WI38 (cell line): ENCODE measurements around the gene IQCF2.

Experiments used
- H3K4me3 ChIP-seq: 2 replicates; pipeline ENCODE4 v1.5.1; 2011; ENCODE audit warnings: low read depth, mild to moderate bottlenecking, control low read depth, low read length
- CTCF ChIP-seq: IDR thresholded peaks from 2 replicates; pipeline ENCODE4 v1.5.1; 2012; ENCODE audit warnings: low read depth, mild to moderate bottlenecking, control low read depth, low read length

IQCF2 gene

GRCh38 chr3:51869304-51869703 is 7.9 kb downstream of the IQCF2 start:
- no peak for TF ChIP-seq CTCF
- no peak overlapping the region for H3K4me3 ChIP-seq

- H3K4me3 ChIP-seq = no peak overlapping the region
- no peak for TF ChIP-seq CTCF
Measured at GRCh38 chr3:51873253-51873766, 11.9 kb downstream of the IQCF2 start.

GRCh38 chr3:51873876-51874275 is 12.5 kb downstream of the IQCF2 start:
- TF ChIP-seq CTCF = no peak
- H3K4me3 ChIP-seq = no peak overlapping the region

GRCh38 chr3:51874411-51874810 is 13.0 kb downstream of the IQCF2 start:
- H3K4me3 ChIP-seq = no peak overlapping the region
- no peak for TF ChIP-seq CTCF

GRCh38 chr3:51874889-51875288 is 13.5 kb downstream of the IQCF2 start:
- H3K4me3 ChIP-seq = no peak overlapping the region
- no peak for TF ChIP-seq CTCF

- H3K4me3 ChIP-seq = no peak within 1 kb of the TSS
- no peak for TF ChIP-seq CTCF
Measured at GRCh38 chr3:51875501-51875900, 14.1 kb downstream of the IQCF2 start, which contains the start of gene IQCF5. IQCF5 (minus strand) TSS chr3:51875601; CDS start chr3:51875531, 70 bp downstream.

- H3K4me3 ChIP-seq = no peak overlapping the region
- no peak for TF ChIP-seq CTCF
Measured at GRCh38 chr3:51876186-51876585, 14.8 kb downstream of the IQCF2 start.
